K562 (cell line): Measurements from ENCODE around the gene KPTN. TPM values are rescaled to one million over a fixed set of nuclear protein-coding genes. Genes with fewer than 3 reads are reported as not detected.

ENCODE experiments used
- BHLHE40 ChIP-seq: IDR thresholded peaks from 2 replicates; pipeline ENCODE4 v1.6.1; 2011; ENCODE audit warnings: low read length, improper control_type of control experiment
- ESRRA ChIP-seq: fragments of 450-650 bp; IDR thresholded peaks from 2 replicates; pipeline ENCODE4 v1.6.1; 2014; ENCODE audit warnings: low read depth, mild to moderate bottlenecking, moderate library complexity, borderline replicate concordance
- FOXJ2 ChIP-seq: fragments of 200-800 bp; sonication (Bioruptor generic); IDR thresholded peaks from 2 replicates; pipeline ENCODE4 v1.6.1; 2016; ENCODE audit warnings: missing genetic modification characterization, missing compliant biosample characterization
- GTF2A2 ChIP-seq: IDR thresholded peaks from 2 replicates; pipeline ENCODE4 v1.6.1; 2016; ENCODE audit warnings: mild to moderate bottlenecking, missing genetic modification characterization, missing compliant biosample characterization
- HDAC2 ChIP-seq: fragments of 450-650 bp; IDR thresholded peaks from 2 replicates; pipeline ENCODE4 v1.6.1; 2016; ENCODE audit warnings: mild to moderate bottlenecking
- HNRNPLL ChIP-seq: fragments of 200-400 bp; formaldehyde crosslinking; IDR thresholded peaks from 2 replicates; pipeline ENCODE4 v1.6.1; 2017; ENCODE audit warnings: low read length, low read depth, mild to moderate bottlenecking; ENCODE audit not compliant: poor library complexity, severe bottlenecking
- JUNB ChIP-seq: fragments of 450-650 bp; formaldehyde crosslinking; conservative IDR thresholded peaks from 2 replicates; pipeline ENCODE4 v1.4.0; 2020; ENCODE audit warnings: mild to moderate bottlenecking
- MTF1 ChIP-seq: fragments of 250-450 bp; sonication (Bioruptor Pico); IDR thresholded peaks from 2 replicates; pipeline ENCODE4 v1.9.0; 2021; ENCODE audit warnings: moderate library complexity, mild to moderate bottlenecking, inconsistent platforms, borderline replicate concordance
- SFPQ ChIP-seq: fragments of 200-400 bp; formaldehyde crosslinking; IDR thresholded peaks from 2 replicates; pipeline ENCODE4 v1.6.1; 2017; ENCODE audit warnings: mild to moderate bottlenecking, low read depth, low read length, moderate library complexity
- SMAD3 ChIP-seq: fragments of 450-650 bp; formaldehyde crosslinking; conservative IDR thresholded peaks from 2 replicates; pipeline ENCODE4 v1.4.0; 2020; ENCODE audit warnings: mild to moderate bottlenecking
- ZNF699 ChIP-seq: fragments of 250-450 bp; sonication (Bioruptor Pico); IDR thresholded peaks from 2 replicates; pipeline ENCODE4 v1.8.0; 2021; ENCODE audit warnings: mild to moderate bottlenecking, moderate library complexity; ENCODE audit not compliant: insufficient replicate concordance
- ZNF780A ChIP-seq: fragments of 250-450 bp; sonication (Bioruptor Pico); IDR thresholded peaks from 2 replicates; pipeline ENCODE4 v1.5.0; 2021; ENCODE audit warnings: mild to moderate bottlenecking
- polyA plus RNA-seq, 8 experiments: library from polyadenylated mRNA; depleted of rRNA in 4 of 8; stranded (reverse) in 5 of 8; unstranded in 3 of 8; fragments of >200 nt; fragmentation: Nextera tagmentation in 2 of 8; fragmentation: Illumina TruSeq in 1 of 8; extraction: Ambion mirVana in 2 of 8; extraction: Trizol in 1 of 8; gene quantifications; 2 replicates each; pipeline versions ENCODE4 v1.2.1 to v1.2.3, GENCODE V29; 2011 to 2014; ENCODE audit warnings: inconsistent platforms in 1 of 8, missing spikeins in 1 of 8
- total RNA-seq, 7 experiments: library from RNA; depleted of rRNA in 6 of 7; stranded (reverse); fragments of >200 nt in 6 of 7; fragmentation: Illumina TruSeq in 2 of 7; extraction: Trizol in 2 of 7; gene quantifications; 2 replicates each; pipeline versions ENCODE4 v1.2.1 to v1.2.3, GENCODE V29; 2011 to 2021; ENCODE audit warnings: low replicate concordance in 1 of 7
- TF ChIP-seq, protein P1 (sequence below): fragments of 250-450 bp; sonication (Bioruptor Pico); IDR thresholded peaks from 2 replicates; pipeline ENCODE4 v1.8.0; 2021; ENCODE audit warnings: borderline replicate concordance, mild to moderate bottlenecking, moderate library complexity; ENCODE audit not compliant: poor library complexity, severe bottlenecking
- TF ChIP-seq, protein P2 (sequence below): fragments of 450-650 bp; IDR thresholded peaks from 2 replicates; pipeline ENCODE4 v1.6.1; 2016; ENCODE audit warnings: mild to moderate bottlenecking, moderate library complexity

The KPTN gene
- total and polyA plus RNA-seq, 9 of the 15 experiments (the other 6 are each of a cell fraction or from before 2014, with no cell fraction given): 0.56 to 18.2 (median 8.5) TPM

GRCh38 chr19:47428177-47428894, 55.7 kb downstream of the KPTN start (continued):
- TF ChIP-seq SFPQ (no peak), JUNB (no peak), BHLHE40 (no peak), GTF2A2 (no peak), SMAD3 (CRISPR knock-in tag) (no peak), FOXJ2 (tag) (no peak), ZNF780A (CRISPR knock-in tag) (no peak), HDAC2 (peak; percentile 87), HNRNPLL (peak; percentile 92), ZNF699 (CRISPR knock-in tag) (no peak), MTF1 (CRISPR knock-in tag) (no peak), ESRRA (no peak; the same call in 1 of the 2 replicates)
- TF ChIP-seq, protein P1, sequence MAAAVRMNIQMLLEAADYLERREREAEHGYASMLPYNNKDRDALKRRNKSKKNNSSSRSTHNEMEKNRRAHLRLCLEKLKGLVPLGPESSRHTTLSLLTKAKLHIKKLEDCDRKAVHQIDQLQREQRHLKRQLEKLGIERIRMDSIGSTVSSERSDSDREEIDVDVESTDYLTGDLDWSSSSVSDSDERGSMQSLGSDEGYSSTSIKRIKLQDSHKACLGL (CRISPR knock-in tag): no peak
- TF ChIP-seq, protein P2, sequence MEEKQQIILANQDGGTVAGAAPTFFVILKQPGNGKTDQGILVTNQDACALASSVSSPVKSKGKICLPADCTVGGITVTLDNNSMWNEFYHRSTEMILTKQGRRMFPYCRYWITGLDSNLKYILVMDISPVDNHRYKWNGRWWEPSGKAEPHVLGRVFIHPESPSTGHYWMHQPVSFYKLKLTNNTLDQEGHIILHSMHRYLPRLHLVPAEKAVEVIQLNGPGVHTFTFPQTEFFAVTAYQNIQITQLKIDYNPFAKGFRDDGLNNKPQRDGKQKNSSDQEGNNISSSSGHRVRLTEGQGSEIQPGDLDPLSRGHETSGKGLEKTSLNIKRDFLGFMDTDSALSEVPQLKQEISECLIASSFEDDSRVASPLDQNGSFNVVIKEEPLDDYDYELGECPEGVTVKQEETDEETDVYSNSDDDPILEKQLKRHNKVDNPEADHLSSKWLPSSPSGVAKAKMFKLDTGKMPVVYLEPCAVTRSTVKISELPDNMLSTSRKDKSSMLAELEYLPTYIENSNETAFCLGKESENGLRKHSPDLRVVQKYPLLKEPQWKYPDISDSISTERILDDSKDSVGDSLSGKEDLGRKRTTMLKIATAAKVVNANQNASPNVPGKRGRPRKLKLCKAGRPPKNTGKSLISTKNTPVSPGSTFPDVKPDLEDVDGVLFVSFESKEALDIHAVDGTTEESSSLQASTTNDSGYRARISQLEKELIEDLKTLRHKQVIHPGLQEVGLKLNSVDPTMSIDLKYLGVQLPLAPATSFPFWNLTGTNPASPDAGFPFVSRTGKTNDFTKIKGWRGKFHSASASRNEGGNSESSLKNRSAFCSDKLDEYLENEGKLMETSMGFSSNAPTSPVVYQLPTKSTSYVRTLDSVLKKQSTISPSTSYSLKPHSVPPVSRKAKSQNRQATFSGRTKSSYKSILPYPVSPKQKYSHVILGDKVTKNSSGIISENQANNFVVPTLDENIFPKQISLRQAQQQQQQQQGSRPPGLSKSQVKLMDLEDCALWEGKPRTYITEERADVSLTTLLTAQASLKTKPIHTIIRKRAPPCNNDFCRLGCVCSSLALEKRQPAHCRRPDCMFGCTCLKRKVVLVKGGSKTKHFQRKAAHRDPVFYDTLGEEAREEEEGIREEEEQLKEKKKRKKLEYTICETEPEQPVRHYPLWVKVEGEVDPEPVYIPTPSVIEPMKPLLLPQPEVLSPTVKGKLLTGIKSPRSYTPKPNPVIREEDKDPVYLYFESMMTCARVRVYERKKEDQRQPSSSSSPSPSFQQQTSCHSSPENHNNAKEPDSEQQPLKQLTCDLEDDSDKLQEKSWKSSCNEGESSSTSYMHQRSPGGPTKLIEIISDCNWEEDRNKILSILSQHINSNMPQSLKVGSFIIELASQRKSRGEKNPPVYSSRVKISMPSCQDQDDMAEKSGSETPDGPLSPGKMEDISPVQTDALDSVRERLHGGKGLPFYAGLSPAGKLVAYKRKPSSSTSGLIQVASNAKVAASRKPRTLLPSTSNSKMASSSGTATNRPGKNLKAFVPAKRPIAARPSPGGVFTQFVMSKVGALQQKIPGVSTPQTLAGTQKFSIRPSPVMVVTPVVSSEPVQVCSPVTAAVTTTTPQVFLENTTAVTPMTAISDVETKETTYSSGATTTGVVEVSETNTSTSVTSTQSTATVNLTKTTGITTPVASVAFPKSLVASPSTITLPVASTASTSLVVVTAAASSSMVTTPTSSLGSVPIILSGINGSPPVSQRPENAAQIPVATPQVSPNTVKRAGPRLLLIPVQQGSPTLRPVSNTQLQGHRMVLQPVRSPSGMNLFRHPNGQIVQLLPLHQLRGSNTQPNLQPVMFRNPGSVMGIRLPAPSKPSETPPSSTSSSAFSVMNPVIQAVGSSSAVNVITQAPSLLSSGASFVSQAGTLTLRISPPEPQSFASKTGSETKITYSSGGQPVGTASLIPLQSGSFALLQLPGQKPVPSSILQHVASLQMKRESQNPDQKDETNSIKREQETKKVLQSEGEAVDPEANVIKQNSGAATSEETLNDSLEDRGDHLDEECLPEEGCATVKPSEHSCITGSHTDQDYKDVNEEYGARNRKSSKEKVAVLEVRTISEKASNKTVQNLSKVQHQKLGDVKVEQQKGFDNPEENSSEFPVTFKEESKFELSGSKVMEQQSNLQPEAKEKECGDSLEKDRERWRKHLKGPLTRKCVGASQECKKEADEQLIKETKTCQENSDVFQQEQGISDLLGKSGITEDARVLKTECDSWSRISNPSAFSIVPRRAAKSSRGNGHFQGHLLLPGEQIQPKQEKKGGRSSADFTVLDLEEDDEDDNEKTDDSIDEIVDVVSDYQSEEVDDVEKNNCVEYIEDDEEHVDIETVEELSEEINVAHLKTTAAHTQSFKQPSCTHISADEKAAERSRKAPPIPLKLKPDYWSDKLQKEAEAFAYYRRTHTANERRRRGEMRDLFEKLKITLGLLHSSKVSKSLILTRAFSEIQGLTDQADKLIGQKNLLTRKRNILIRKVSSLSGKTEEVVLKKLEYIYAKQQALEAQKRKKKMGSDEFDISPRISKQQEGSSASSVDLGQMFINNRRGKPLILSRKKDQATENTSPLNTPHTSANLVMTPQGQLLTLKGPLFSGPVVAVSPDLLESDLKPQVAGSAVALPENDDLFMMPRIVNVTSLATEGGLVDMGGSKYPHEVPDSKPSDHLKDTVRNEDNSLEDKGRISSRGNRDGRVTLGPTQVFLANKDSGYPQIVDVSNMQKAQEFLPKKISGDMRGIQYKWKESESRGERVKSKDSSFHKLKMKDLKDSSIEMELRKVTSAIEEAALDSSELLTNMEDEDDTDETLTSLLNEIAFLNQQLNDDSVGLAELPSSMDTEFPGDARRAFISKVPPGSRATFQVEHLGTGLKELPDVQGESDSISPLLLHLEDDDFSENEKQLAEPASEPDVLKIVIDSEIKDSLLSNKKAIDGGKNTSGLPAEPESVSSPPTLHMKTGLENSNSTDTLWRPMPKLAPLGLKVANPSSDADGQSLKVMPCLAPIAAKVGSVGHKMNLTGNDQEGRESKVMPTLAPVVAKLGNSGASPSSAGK: no peak
